H9 (cell line): ENCODE results near the gene TMCO6. TPM values are rescaled to one million over a fixed set of nuclear protein-coding genes. Genes with fewer than 3 reads are reported as not detected.

Experiments used
- DNase-seq: peaks from one replicate; pipeline ENCODE4 v3.0.0-alpha.2; 2017
- H2AFZ ChIP-seq: one replicate; pipeline ENCODE4 v1.6.1; 2013; ENCODE audit warnings: mild to moderate bottlenecking, low read length, control low read depth, moderate library complexity
- H2AK5ac ChIP-seq: 2 replicates; pipeline ENCODE4 v1.6.1; 2013; ENCODE audit warnings: low read length, control low read depth, mixed read lengths; ENCODE audit not compliant: insufficient read length
- H2BK120ac ChIP-seq: one replicate; pipeline ENCODE4 v1.6.1; 2013; ENCODE audit warnings: low read depth, mild to moderate bottlenecking, low read length, control low read depth, inconsistent platforms; ENCODE audit not compliant: poor library complexity, severe bottlenecking
- H2BK12ac ChIP-seq: 2 replicates; pipeline ENCODE4 v1.6.1; 2013; ENCODE audit warnings: low read length, control low read depth, mixed read lengths, low read depth; ENCODE audit not compliant: insufficient read length
- H2BK15ac ChIP-seq: 2 replicates; pipeline ENCODE4 v1.6.1; 2013; ENCODE audit warnings: low read depth, low read length, control low read depth
- H2BK20ac ChIP-seq: one replicate; pipeline ENCODE4 v1.6.1; 2013; ENCODE audit warnings: low read depth, mild to moderate bottlenecking, low read length, control low read depth, inconsistent platforms; ENCODE audit not compliant: poor library complexity, severe bottlenecking
- H2BK5ac ChIP-seq: 2 replicates; pipeline ENCODE4 v1.6.1; 2013; ENCODE audit warnings: low read length, control low read depth, mixed read lengths; ENCODE audit not compliant: insufficient read length
- H3K14ac ChIP-seq: 2 replicates; pipeline ENCODE4 v1.6.1; 2013; ENCODE audit warnings: low read length, control low read depth; ENCODE audit not compliant: insufficient read depth
- H3K18ac ChIP-seq: 2 replicates; pipeline ENCODE4 v1.6.1; 2013; ENCODE audit warnings: low read depth, mild to moderate bottlenecking, mixed read lengths, low read length, control low read depth; ENCODE audit not compliant: insufficient read length
- H3K23ac ChIP-seq: 2 replicates; pipeline ENCODE4 v1.6.1; 2013; ENCODE audit warnings: low read length, control low read depth, mixed read lengths, low read depth; ENCODE audit not compliant: insufficient read length
- H3K23me2 ChIP-seq: 2 replicates; pipeline ENCODE4 v1.6.1; 2013; ENCODE audit warnings: low read depth, mild to moderate bottlenecking, mixed read lengths, low read length, control low read depth; ENCODE audit not compliant: insufficient read length, poor library complexity, severe bottlenecking
- H3K27ac ChIP-seq: 2 replicates; pipeline ENCODE4 v1.5.1; 2013; ENCODE audit warnings: low read length, control low read depth, mixed read lengths, low read depth; ENCODE audit not compliant: insufficient read length
- H3K27me3 ChIP-seq: 2 replicates; pipeline ENCODE4 v1.6.1; 2013; ENCODE audit warnings: low read length, control low read depth, inconsistent platforms; ENCODE audit not compliant: insufficient read depth
- H3K4ac ChIP-seq: 2 replicates; pipeline ENCODE4 v1.6.1; 2013; ENCODE audit warnings: low read depth, mild to moderate bottlenecking, control low read depth, inconsistent platforms, low read length, moderate library complexity
- H3K4me1 ChIP-seq: 2 replicates; pipeline ENCODE4 v1.6.1; 2013; ENCODE audit warnings: low read length, control low read depth, inconsistent platforms; ENCODE audit not compliant: insufficient read depth
- H3K4me2 ChIP-seq: 2 replicates; pipeline ENCODE4 v1.6.1; 2013; ENCODE audit warnings: low read length, control low read depth, mixed read lengths; ENCODE audit not compliant: insufficient read length, insufficient read depth
- H3K56ac ChIP-seq: 2 replicates; pipeline ENCODE4 v1.6.1; 2013; ENCODE audit warnings: low read depth, mild to moderate bottlenecking, mixed read lengths, low read length, control low read depth; ENCODE audit not compliant: insufficient read length
- H3K79me1 ChIP-seq: 2 replicates; pipeline ENCODE4 v1.6.1; 2013; ENCODE audit warnings: low read depth, mild to moderate bottlenecking, moderate library complexity, low read length, control low read depth, inconsistent platforms; ENCODE audit not compliant: insufficient read depth, poor library complexity, severe bottlenecking
- H3K79me2 ChIP-seq: 2 replicates; pipeline ENCODE4 v1.6.1; 2013; ENCODE audit warnings: low read length, control low read depth, inconsistent platforms; ENCODE audit not compliant: insufficient read depth
- H3K9ac ChIP-seq: 2 replicates; pipeline ENCODE4 v1.6.1; 2013; ENCODE audit warnings: low read length, control low read depth, mixed read lengths; ENCODE audit not compliant: insufficient read length; ENCODE audit errors: extremely low read depth
- H3K9me3 ChIP-seq: one replicate; pipeline ENCODE4 v1.6.1; 2013; ENCODE audit warnings: low read depth, low read length, inconsistent platforms; ENCODE audit not compliant: control insufficient read depth
- H3T11ph ChIP-seq: one replicate; pipeline ENCODE4 v1.6.1; 2013; ENCODE audit warnings: mild to moderate bottlenecking, low read length, control low read depth, inconsistent platforms
- H4K20me1 ChIP-seq: one replicate; pipeline ENCODE4 v1.6.1; 2013; ENCODE audit not compliant: control insufficient read depth, insufficient read length, insufficient read depth
- H4K5ac ChIP-seq: 2 replicates; pipeline ENCODE4 v1.6.1; 2013; ENCODE audit warnings: low read depth, mild to moderate bottlenecking, mixed read lengths, low read length, control low read depth; ENCODE audit not compliant: insufficient read length
- H4K8ac ChIP-seq: replicated peaks from 2 replicates; pipeline ENCODE4 v1.6.1; 2013; ENCODE audit warnings: low read length, control low read depth, mixed read lengths, low read depth; ENCODE audit not compliant: insufficient read length
- H4K91ac ChIP-seq: 2 replicates; pipeline ENCODE4 v1.6.1; 2013; ENCODE audit warnings: low read depth, mild to moderate bottlenecking, moderate library complexity, mixed read lengths, low read length, control low read depth; ENCODE audit not compliant: insufficient read length
- H3K27ac Mint-ChIP-seq, 3 experiments: 2 replicates in 2 of 3; 3 replicates in 1 of 3; pipeline ENCODE4 v1.8.0; 2020 to 2021; ENCODE audit warnings: mixed read lengths in 3 of 3, mild to moderate bottlenecking in 1 of 3, moderate library complexity in 1 of 3
- H3K27me3 Mint-ChIP-seq: 2 replicates; pipeline ENCODE4 v1.8.0; 2021; ENCODE audit warnings: low read depth, mild to moderate bottlenecking, moderate library complexity, mixed read lengths
- H3K36me3 Mint-ChIP-seq, 3 experiments: 2 replicates in 2 of 3; 3 replicates in 1 of 3; pipeline ENCODE4 v1.8.0; 2020 to 2021; ENCODE audit warnings: low read depth in 3 of 3, mixed read lengths in 3 of 3; ENCODE audit not compliant: insufficient read depth in 1 of 3
- H3K4me1 Mint-ChIP-seq, 2 experiments: 2 replicates each; pipeline ENCODE4 v1.8.0; 2020; ENCODE audit warnings: mixed read lengths in 2 of 2
- H3K4me3 Mint-ChIP-seq, 2 experiments: 2 replicates in 1 of 2; 3 replicates in 1 of 2; pipeline ENCODE4 v1.8.0; 2020 to 2021; ENCODE audit warnings: mild to moderate bottlenecking in 2 of 2, mixed read lengths in 2 of 2, moderate library complexity in 1 of 2
- H3K9me3 Mint-ChIP-seq, 2 experiments: 2 replicates in 1 of 2; 3 replicates in 1 of 2; pipeline ENCODE4 v1.8.0; 2020; ENCODE audit warnings: mild to moderate bottlenecking in 2 of 2, mixed read lengths in 2 of 2, moderate library complexity in 1 of 2
- CTCF ChIP-seq: fragments of 200-600 bp; sonication (generic); conservative IDR thresholded peaks from 3 replicates; pipeline ENCODE4 v1.8.0; 2021; ENCODE audit warnings: antibody characterized with exemption, mild to moderate bottlenecking
- WGBS: extraction: QIAGEN DNeasy Blood & Tissue Kit; methylation state at CpG from one replicate; pipeline ENCODE4 v1.1.7; 2013; ENCODE audit warnings: missing lambda C conversion rate, low lambda C conversion rate, mixed read lengths; ENCODE audit not compliant: insufficient read length; ENCODE audit errors: extremely low coverage; 5-methylcytosine and 5-hydroxymethylcytosine counted together
- total RNA-seq: library from RNA; stranded (reverse); gene quantifications from 2 replicates; pipeline ENCODE4 v1.2.1, GENCODE V29; 2021

TMCO6 gene
- total RNA-seq, 1 experiment from 2014 or later: 39.3 TPM

DNA sequence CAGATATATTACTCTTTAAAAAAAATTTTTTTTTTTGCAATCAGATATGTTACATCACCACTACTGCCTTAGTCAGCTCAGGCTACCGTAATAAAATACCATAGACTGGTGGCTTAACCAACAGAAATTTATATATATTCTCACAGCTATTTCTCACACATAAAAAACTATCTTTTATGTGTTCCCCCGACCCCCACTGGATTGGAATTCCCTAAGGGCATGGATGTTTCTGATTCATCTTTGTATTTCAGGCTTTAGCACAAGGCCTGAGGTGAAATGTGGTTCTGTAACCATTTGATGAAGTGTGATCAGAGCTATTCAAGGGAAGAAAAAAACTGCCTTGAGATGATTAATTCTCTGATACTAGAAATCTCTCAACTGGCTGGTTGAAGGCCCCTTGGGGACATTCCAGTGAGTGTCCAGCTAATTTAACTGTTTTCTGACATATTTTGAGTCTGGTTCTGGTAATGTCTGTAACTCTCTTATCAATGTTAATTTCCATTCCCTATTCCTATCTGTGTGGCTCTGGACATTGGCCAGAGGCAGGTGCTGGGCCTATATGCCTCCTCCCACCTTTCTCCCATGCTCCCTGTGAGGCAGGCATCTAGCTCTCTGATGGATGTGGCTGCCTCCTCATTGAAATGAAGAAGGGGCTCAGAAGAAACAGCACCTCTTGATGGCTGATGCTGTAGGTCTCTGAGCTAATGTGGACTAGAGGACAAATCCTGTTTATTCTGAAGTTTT lies 8.8 kb upstream of the TMCO6 start:
- Histone ChIP-seq H3K4me1 (no peaks in the 10 kb centered on the region), H3K56ac (no peak overlapping the region), H2BK20ac (no peak overlapping the region), H3K23me2 (no peaks in the 10 kb centered on the region), H3K23ac (no peak overlapping the region), H3K4ac (no peak overlapping the region), H3T11ph (no peak overlapping the region), H3K4me2 (no peak overlapping the region), H2BK12ac (no peak overlapping the region), H3K27ac (no peak overlapping the region), H3K79me2 (no peaks in the 10 kb centered on the region), H4K91ac (no peak overlapping the region), H3K9me3 (peaks cover 22% of the 10 kb centered on the region), H2BK5ac (no peak overlapping the region), H4K5ac (no peak overlapping the region), H3K9ac (no peak overlapping the region), H2AK5ac (no peak overlapping the region), H3K27me3 (no peaks in the 10 kb centered on the region), H4K20me1 (no peaks in the 10 kb centered on the region), H3K79me1 (no peaks in the 10 kb centered on the region), H2AFZ (no peak overlapping the region), H3K18ac (no peak overlapping the region), H2BK15ac (no peak overlapping the region), H2BK120ac (no peak overlapping the region), H4K8ac (no peak overlapping the region), H3K14ac (no peak overlapping the region)
- no peak for TF ChIP-seq CTCF
- Mint-ChIP-seq H3K4me1 (no peaks in the 10 kb centered on the region), H3K27me3 (peaks cover 6% of the 10 kb centered on the region), H3K27ac (no peak overlapping the region), H3K36me3 (peaks cover 4 to 13% (median 11%) of the 10 kb centered on the region in 3 experiments; a peak in 6 of 7 replicates), H3K4me3 (no peak overlapping the region), H3K9me3 (peaks cover 48 to 49% of the 10 kb centered on the region in 2 experiments)
- no peak for DNase-seq
- WGBS: no CpG with 5 or more reads among the region's 2 CpGs
